Activated effector memory CD4-positive, alpha-beta T cell treated with Interleukin-2 at 50 U/mL for 16 hours (primary cell): ENCODE data around the gene DAB2IP.
"Not testable (repeated sequence)": the region's sequence is repeated elsewhere in the genome, so short reads cannot be mapped to it uniquely, and the experiment has no call there.

Experiments
- DNase-seq: peaks from one replicate; pipeline ENCODE4 v3.0.0-alpha.2; 2020

DAB2IP gene

DNA sequence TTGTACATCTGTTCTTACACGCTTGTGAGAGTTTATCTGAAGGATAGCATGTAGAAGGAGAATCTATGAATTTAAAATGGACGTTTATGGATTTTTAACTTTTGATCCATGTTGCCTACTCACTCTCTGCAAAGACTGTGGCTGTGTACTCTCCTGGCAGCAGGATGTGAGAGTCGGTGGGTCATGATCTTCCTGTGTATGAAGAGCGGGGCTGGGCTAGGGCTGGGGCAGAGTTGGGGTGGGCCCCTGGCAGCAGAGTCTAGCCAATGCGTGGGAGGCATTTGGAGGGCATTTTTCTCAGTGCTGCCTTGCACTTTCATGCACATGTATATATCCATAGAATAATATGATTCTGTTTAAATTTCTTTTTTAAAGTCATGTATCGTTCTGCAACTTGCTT lies 24.0 kb upstream of the DAB2IP start:
- no peak for DNase-seq

DNA sequence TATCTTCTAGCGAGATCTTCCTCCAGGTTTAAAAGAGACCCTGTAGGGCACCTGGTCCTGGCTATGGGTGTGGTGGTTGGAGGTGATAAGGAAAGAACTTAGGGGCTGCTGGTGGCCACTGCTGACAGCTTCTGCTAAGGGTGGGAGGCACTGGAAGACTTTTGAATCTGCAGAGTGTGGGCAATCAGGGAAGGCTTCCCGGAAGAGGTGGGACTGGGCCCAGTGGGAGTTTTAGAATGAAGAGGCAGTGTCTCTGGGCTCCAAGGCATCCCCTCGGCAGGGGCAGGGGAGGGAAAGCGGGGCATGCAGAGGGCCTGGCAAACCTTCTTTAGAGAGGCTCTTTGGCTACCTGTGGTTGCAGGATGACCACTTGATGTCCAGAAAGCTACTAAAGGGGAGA lies 23.0 kb upstream of the DAB2IP start:
- no peak for DNase-seq

DNA sequence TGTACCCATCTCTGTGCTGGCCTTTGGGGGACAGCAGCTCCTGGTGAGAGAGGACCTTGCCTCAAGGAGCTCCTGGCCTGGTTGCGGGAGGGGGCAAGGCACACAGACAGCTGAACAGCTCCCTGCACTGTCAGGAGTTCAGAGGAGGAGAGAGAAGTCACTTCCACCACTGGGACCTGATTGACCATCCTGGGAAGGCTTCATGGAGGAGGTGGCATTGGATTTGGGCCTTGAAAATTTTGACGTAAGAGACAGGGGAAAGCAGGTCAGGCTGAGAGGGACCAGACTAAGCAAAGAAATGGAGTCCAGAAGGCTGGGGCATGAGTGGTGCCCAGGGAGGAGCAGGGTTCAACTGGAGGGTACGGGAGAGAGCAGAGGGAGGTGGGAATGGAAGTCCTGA lies 20.3 kb upstream of the DAB2IP start:
- no peak for DNase-seq

DNA sequence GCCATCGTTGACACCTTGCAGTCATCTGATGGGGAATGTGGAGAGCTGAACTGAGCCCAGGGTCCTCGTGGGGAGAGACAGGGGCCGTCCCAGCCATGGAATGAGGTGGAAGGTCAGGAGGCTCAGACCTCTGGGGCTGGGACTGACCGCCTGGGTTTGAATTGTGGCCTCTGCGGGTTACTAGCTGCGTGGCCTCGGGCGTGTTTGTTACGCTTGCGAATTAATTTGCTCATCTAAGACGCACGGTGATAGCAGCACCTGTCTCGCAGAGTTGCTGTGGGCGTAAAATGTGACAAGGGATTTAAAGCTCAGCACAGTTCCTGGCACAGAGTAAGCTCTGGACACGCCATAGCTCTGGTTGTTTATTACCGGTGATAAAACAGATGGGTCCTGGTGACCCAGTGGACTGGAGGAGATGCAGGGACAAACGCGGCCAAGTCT lies 19.4 kb upstream of the DAB2IP start:
- no peak for DNase-seq

DNA sequence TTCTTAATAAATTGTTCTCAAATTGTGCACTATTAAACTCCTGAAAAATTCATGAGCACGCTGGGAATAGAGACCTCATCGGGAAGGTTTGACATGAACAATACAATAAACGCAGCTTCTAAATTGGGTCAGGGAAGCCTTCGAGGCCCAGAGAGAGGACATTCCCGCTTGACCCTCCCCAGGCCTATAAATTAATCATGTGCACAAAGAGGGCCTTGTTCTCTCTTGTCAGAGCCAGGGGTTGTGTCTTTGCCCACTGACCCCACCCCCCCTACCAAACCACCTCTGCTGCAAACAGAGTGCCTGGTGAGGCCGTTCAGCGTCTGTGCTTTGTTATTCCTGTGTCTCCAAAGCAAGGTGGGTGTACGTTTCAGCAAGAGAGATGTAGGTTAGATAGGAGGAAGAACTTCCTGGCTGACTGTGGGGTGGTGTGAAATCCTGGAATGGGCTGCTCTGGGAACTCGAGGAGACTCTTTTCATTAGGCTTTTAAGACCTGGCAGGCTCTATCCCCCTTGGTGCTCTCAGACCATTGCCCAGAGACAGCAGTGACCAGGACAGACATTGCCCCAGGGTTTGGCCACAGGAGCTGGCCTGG lies 18.2 kb upstream of the DAB2IP start:
- DNase-seq, result no peak

DNA sequence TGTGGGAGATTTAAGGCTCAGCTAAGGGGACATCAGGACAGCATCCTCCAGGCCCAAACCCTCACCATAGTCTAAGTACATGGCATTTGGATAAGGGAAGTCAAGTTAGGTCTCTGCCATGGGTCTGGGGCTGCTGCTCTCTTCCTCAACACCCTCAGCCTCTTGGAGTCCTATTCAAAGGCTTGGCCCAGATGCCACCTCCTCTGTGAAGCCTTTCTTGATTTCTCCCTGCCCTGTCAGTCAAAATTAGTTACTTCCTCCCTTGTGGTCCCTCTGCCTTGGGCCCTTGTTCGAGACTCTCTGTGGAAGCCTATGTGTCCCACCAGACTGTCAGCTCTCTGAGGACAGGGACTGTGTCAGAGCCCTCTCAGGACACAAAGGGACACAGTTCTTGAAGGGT lies 17.7 kb upstream of the DAB2IP start:
- no peak for DNase-seq

DNA sequence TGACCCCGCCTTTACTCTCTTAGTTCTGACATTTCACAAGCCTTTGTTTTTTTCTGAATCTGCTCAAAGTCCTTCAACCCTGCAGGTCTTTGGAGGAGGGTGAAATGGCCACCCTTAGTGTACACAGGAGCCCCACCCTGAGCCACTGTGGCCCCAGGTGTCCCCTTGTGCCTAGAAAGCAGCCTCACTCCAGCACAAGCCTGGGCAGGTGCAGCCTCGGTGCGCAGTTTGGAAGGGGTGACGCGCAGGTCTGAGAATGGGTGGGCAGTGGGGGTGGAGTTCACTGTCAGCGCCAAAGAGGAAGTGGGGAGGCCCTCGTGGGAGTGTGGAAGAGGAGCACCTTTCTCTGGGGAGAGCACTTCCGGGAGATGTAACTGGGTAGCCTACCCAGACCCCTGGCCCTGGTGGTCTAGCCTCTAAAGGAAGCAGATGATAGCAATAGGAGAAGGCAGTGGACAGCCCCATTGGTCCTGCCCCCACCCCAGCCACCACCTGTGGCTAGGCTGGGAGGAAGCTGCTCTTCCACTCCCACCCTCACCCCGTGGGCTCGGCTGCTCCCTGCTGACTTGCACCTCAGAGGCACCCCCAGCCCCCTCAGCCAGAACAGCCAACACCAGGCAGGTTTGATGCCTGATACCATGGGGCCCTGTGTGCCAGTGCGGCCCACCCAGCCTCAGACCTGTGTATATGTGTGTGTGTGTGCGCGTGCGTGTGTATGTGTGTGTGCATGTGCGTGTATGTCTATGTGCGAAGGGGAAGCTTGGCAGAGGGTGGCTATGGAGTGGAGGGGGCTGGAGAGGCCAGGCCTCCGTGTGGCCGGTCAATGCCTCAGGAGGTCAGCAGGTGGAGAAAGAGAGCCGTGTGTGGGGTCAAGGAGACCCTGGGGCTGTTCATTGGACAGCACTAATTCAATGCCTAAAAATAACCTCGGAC lies 16.8 kb upstream of the DAB2IP start:
- no peak for DNase-seq

DNA sequence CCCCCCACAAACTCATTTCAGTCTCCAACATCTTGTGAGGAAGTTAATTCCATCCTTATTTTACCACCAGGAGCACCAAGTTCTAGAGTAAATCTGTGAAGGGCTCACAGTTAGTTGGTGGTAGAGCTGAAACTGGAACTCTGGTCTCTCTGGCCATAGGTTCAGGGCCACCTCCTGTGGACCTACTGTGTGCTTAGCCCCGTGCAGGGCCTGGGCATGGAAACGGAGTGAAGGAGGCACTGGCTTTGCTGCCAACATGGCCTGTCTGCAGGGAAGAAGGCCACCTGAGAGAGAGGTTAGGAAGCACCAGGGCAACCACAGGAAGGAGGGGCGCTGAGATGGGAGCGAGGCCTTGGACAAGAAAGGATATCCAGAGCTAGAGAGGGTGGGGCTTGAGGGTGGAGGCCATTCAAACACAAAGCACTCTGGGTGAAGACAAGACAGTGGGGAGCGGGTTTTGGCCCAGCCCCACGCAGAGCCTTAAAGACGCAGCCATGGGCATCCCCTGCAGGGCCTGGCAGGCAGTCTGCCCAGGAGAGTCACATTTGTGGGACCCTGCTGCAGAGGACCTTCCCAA lies 16.0 kb upstream of the DAB2IP start:
- no peak for DNase-seq

DNA sequence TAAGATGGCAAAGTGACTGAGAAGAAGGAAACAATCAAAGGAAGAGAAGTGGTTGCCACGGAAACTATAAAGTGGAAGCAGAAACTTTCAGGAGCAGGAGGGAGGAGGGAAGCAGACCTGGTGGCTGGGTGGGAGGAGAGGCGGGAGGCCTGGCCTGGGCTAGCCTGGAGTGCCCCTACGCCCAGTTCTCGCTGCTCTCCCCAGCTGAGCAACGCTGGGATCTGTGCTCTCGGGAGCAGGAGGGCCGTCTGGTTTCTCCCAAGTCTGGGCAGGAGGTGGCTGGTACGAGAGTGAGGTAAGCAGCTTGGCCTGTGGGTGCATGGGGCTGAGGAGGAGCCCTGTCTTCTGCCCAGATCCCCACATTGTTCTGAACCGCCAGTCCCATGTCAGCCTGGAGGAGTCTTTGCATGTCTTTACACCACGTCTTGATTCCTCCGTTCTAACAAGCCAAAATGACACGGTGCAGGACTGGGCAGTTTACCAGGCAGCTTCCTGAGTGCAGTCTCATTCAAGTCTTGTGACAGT lies 15.0 kb upstream of the DAB2IP start:
- no peak for DNase-seq

DNA sequence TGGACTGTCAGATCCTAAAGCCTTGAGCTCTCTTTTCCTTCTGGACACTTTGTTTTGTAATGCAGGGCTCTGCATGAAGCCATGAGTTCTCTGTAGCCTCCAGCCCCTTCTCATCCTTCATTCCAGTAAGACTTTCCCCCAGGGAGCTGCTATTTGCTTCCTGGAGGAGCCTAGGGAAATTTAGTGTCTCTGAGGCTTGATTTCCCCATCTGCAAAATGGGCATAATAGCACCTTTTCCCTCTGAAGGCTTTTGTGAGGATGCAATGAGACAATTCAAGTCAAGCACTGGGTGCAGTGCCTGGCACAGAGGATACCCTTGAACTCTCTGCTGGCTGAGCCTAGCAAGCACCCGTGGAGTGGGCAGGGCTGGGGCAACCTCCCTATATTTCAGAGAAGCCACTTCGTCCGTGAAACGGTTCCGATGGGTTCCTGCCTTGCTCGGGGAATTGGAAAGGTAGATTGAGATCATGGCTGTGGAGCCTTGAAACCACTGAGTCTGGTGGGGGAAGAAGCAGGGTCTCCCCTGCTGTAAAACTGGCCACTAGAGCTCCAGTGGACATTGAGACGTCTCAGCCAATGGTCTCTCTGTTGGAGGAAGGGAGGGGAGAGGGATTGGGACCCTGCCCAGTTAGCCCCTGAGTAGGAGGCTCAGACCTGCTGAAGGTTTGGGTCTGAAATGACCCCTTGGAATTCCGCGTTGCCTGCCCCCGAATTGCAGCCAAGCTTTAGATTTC lies 14.3 kb upstream of the DAB2IP start:
- no peak for DNase-seq

DNA sequence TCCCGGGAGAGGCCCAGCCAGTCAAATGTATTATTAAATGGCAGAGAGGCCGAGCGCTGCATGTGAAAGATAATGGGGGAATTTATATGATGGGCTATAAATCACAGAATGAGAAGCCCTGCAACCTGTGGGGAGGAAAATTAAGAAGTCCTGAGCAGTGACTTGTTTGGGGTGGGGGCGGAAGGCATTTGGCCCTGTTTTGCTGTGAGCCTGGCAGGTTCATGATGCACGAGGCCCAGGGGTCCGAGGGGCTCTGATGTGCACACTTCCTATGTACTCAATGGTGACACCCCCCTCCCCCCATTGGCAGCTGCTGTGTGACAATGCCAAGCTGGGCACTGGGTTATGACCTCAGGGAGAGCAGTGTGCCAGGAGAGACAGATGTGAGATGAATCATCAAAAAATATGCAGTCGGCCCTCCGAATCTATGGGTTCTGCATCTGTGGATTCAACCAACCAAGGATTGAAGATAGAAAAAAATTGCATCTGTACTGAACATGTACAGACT lies 13.7 kb upstream of the DAB2IP start:
- DNase-seq, result no peak

DNA sequence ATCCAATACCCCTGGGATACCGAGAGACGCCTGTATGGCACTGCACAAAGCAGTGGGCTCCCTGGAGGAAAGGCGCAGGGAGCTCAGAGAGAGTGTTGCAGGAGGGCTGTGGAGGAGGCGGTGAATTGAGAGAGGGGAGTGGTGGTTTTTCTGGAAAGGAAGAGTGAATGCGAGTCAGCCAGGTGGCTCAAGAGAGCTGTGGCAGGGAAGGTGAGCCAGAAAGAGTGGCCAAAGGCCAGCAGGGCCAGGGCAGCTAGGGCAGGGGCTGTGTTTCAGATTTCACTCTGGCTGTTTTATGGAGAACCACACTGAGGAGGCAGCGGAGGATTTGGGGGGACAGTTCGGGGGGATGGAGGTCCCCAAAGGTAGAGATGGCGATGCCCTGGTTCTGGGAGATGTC lies 13.0 kb upstream of the DAB2IP start:
- no peak for DNase-seq

DNA sequence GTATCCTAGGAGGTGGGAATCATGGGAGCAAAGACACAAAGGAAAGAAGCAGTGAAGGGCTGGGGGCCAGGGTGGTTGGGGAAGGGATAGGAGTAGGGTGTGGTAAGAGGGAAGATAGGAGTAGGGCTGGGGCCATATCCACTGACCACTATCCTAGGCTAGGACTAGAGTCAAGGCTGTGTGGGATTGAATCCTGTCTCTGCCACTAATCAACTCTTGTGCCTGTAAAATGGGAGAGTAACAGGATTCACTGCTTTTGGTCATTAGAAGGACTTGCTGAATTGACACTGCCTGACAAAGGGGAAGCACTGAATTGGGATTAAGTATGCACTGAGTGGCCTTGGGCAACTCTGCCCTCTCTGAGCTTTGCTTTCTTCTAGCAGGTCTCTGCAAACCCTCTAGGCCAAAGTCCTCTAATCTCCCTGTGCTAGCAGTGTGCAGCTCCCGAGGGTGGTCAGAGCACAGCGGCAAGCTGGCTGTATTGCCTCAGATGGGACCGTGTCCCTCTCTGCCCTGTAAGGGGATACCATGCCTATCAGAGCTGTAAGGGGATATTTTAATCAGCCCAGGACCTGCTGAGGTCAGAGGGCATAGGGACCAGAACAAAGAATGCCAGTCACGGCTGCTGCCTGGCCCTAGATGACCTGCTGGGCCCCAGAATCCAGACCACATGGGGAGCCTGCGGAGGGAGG lies 12.4 kb upstream of the DAB2IP start:
- no peak for DNase-seq

DNA sequence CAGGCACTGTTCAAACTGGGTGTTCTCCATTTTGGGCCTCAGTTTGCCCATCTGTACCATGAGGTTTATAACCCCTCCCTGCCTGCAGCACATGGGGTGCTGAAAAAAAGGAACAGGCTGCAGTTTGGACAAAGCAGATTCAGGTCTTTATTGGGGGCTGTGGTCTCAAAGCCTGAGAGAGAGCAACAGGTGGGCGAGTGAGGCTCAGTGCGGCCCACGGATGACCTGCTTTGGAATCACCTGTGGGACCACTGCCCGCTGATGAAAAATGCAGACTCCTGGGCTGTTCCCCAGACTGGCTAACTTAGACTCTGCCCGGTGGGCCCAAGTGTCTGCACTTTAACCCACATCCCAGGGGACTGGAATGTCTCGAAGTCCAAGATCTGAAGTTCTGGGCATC lies 11.8 kb upstream of the DAB2IP start:
- DNase-seq, result no peak

DNA sequence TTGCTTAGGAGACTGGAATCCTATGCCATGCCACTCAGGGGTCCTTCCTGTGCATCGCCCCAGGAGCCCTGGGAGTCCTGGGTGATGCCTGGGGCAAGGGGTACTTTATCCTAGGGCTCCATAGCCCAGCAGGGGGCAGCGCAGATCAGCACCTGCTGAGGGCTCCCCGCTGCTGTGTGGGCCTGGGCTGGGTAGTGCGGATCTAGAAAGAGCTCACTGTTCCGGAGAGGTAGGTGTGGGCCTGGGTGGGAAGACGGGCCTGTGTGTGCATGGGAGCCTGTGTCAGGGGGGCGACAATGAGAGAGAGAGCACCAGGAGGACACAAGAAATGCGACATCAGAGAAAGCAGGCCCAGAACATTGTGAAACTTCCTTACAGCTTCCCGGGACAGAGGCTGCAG lies 11.4 kb upstream of the DAB2IP start:
- DNase-seq, result no peak

DNA sequence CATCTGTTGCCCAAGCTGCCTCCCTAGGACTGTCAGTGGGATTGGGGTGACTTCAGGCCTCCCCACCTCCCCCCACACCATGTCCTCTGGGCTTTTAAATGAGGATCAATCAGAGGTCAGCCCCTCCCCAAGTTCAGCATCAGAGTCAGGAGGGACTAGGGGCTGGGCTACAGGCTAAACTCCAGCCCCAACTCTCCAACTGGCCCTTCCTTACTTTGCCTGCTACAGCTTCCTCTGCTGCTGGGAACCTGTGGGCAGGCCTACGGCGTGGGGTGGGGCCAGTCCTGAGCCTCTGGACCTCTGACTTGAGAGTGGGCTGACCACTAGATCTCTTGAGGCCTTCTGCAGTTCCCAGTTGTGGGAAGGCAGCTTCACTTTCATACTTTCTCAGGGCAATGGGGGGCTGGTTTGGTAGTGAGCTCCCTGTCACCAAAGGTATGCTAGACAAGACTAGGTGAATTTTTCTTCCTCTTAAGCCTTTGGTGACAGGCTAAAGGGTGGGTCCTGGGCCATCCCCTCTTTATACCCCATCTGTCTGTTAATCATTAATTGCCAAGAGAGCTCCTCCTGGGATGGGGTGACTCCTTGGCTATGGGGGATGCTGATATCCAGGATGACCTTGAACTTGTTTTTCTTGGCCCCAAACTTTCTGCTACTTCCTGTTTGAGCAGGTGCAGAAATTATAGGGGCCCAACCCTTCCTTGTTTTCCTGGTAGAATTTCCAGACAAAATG lies 10.8 kb upstream of the DAB2IP start:
- DNase-seq, result no peak

DNA sequence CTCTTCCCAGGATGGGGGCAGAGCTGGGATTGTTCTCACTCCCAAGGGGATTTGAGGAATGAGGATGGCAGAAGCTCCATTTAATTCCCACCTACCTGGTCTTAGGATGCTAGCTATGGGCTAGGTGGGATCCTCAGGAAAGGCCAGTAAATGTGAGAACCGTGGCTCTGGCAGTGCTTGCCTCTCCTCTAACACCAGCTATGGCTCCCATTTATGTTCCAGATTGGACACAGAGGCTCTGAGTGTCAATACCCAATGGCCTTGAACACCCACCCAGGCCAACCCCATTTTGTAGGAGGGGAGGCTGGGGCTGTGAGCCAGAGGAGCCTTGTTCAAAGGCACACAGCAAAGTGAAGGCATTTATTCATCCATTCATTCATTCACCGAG lies 10.2 kb upstream of the DAB2IP start:
- DNase-seq, result no peak

DNA sequence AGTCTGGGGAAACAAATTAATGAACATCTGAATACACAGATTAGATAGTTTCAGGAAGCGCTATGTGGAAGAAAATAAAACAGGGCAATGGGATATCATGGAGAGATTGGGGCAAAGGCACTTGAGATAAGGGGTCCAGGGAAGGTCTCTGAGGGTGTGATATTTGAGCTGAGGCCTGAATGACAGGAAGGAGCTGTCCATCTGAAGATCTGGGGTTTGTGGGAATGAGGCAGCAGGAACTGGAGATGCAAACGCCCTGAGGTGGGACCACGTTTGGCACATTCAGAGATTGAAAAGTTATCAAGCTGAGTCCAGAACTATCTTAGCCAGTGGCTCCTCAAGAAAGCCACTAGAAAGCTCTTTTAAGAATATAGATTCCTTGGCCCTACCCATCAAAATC lies 8.7 kb upstream of the DAB2IP start:
- DNase-seq, result no peak

DNA sequence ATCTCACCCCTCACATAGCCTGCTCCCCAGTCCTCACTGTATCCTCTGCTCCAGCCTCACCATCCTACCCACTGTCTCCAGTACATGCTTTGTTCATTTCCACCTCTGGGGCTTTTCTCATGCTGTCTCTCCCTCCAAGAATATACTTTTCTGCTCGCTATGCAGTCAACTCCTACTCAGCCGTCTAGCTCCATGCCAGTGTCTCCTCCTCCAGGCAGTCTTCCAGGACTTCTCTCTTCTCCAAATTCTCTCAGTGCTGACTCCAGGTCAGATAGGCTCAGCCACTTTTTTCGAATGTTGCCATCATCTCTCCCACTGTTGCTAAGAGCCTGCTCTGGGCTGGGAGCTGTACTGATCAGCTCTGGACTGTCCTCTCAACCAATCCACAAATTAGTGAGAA lies 8.0 kb upstream of the DAB2IP start:
- DNase-seq, result no peak

DNA sequence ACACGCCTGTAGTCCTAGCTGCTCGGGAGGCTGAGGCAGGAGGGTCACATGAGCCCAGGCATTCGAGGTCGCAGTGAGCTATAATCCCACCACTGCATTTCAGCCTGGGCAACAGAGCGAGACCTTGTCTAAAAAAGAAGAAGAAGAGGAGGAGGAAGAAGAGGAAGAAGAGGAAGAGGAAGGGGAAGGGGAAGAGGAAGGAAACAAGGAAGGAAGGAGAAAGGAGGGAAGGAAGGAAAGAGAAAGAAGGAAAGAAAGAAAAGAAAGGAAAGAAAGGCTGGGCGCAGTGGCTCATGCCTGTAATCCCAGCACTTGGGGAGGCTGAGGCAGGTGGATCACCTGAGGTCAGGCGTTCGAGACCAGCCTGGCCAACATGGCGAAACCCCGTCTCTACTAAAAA lies 7.4 kb upstream of the DAB2IP start:
- not testable (repeated sequence) for DNase-seq

DNA sequence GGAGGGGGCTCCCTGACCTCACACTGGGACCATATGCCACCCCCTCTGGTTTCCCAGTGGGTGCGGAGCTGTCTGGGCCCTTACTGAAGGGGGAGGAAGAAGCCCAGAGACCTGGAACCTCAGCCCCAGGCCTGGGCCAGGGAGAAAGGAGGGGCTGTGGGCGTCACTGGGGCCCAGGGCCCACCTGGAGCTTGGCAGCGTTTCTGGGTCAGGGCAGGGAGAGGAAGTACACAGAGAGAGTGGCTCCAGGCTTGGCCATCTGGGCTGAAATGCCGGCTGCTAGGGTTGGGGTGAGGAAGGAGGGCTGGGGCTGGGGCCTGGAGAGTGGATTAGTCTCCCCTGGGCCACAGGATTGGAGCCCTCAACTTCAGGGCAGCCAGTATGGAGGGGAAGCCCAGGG lies 6.4 kb upstream of the DAB2IP start:
- DNase-seq, result no peak
